ENCODE results near the gene ZNF444.

Gene ZNF444

GRCh38 chr19:56107626-56108351 lies 33.3 kb upstream of the ZNF444 start:
- no peak for DNase-seq

GRCh38 chr19:56108447-56109195 lies 32.5 kb upstream of the ZNF444 start:
- DNase-seq: no peak

- no peak for DNase-seq
These were observed 31.9 kb upstream of the ZNF444 start for GRCh38 chr19:56109226-56109625.

GRCh38 chr19:56110515-56111448 lies 30.3 kb upstream of the ZNF444 start:
- no peak for DNase-seq

DNA sequence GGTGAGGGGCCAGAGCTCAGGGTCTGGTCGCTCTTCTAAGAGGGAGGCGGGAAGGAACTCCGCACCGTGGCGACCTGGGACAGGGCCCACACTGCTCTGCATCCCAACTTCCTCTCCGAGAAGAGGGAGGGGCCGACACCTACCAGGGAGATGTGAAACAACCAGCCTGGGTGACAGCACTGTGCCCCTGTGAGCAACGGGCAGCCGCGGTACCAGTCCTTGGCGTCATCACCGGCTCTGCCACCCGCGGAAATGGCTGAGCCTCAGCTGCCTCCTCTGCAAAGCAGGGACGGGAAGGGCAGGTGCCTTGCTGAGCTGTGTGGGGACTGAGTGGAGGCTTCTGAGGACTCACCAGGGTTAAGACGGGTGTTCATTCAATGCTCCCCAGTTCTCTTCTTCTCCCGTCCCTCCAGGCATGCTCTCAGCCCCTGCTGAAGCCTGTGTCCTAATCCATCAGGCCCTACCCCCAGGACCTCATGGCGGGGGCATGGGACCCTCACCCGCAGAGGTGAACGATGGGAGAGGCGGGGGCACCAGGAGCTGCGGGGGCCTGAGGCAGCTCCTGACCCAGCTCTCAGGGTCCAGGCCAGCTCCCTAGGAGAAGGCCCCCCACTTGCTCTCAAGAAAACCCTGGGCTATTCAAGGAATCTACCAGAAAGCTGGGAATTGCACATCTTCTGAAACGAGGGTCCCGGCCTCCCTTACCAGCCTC lies 29.3 kb upstream of the ZNF444 start:
- DNase-seq: peak; percentile 38 to 79

- DNase-seq: no peak
These were observed 28.8 kb upstream of the ZNF444 start for GRCh38 chr19:56112313-56112709.

DNA sequence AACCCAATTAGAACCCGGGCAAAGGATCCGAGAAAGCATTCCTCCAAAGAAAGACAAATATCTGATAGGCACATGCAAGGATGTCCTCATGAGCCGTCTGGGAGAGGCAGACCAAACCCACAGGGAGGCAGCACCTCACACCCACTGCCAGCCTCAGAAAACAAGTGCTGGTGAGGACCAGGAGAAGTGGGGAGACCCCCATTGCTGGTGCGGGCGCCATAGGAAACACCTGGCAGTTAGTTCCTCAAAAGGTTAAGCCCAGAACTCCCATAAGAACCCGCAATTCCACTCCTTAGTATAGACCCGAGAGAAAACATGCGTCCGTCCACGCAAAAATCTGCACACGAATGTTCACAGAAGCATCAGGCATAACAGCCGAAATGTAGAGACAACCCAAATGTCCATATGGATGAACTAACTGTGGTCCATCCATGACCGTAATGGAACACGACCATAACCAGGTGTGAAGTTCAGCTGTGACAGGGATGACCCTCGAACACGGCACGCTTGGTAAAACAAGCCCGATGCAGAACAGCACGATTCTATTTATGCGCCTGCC lies 27.9 kb upstream of the ZNF444 start:
- DNase-seq: peak in 1 of 2 donors; percentile 37

GRCh38 chr19:56114051-56114777 lies 26.9 kb upstream of the ZNF444 start:
- no peak for DNase-seq

GRCh38 chr19:56114778-56115110 lies 26.3 kb upstream of the ZNF444 start:
- no peak for DNase-seq

DNA sequence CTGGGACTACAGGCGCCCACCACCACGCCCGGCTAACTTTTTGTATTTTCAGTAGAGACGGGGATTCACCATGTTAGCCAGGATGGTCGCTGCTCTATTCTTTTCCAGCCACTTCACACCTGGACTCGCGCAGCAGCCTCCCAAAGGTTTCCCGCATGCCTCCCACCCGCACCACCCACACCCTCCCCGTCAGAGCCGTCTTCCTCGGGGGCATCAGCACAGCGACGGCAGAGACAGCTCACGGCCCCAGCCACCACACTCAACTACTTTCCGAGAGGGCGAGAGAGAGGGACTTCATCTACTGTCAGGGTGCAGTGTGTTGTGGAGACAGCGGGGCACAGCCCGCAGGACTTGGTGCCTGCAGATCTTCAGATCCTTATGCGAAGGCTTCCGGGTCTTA lies 25.6 kb upstream of the ZNF444 start:
- no peak for DNase-seq

- no peak for DNase-seq
These were observed 24.5 kb upstream of the ZNF444 start for GRCh38 chr19:56116606-56117005.

DNA sequence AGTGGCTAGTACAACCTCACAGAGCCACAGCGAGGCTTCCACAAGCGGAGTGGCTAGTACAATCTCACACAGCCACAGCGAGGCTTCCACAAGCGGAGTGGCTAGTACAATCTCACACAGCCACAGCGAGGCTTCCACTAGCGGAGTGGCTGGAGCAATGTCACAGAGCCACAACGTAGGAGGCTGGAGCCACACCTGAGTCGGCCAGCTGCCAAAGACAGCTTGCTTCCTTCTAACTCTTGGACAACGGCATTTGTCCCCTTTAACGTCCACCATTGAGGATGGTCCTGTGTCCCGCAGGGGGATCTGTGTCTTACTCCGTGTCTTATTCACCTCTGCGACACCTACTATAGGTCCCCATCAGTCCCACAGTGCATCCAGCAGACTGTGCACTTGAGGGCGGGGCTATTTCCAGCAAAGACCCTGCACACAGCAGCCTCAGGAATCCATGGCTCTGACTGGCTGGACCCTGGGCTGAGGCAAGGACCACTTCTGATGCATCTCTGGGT lies 23.7 kb upstream of the ZNF444 start:
- DNase-seq: no peak

DNA sequence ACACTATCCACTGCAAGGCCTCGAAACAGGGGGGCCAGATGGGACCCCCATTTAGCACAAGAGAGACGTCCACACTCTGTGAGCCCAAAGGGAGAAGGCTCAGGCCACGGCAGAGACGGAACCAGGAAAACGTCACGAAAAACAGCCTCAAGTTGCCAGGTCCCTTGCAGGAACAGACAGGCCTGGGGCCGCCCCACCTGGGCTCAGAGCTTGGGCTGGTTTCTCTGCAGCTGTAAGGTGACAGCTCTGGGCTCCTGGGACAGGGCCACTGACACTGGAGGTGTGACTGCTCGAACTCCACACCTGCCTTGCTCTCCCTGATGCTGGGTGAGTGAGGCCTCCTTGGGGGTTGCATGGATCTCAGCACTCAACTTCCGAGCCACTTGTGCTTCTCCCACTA lies 23.2 kb upstream of the ZNF444 start:
- DNase-seq: no peak

DNA sequence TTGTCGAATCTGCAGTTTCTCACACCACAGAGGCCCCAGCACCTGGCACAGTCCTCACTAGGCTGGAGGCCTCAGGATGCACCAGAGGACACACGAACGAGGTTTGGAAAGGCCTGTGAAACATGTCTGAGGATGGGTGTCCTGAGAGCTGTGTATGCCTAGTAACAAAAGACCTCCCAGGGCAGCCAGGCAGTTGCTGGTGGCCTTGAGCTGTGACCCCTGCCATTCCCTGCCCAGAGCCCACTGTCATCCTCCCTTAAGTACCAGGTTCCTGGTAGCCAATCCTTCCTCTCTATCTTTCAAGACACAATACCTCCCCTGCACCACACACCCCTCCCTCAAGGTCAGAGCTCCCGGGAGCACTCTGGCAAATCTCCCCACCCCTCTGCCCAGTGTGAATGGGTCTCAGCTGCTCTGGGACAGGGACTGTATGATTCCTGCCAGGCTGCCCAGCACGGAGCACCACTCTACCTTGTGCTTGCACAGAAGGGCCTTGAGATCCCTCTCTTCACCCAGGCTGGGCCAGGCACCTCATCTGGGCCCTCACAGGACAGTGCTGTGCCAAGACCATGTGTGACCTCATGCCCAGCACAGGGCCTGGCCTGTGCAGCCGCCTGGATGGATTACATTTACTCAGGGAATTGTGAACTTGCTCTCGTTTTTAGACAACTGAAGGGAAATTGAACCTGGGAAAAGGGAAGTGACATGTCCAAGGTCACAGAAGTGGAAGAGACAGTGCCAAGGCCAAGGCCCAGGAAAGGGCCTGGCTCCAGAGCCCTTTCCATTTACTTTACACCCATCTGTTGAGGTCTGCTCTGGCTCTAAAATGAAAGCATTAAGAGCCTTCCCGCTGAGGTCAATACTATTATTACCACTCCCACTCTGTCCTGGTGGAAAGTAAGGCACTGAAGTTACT lies 22.2 kb upstream of the ZNF444 start:
- no peak for DNase-seq

DNA sequence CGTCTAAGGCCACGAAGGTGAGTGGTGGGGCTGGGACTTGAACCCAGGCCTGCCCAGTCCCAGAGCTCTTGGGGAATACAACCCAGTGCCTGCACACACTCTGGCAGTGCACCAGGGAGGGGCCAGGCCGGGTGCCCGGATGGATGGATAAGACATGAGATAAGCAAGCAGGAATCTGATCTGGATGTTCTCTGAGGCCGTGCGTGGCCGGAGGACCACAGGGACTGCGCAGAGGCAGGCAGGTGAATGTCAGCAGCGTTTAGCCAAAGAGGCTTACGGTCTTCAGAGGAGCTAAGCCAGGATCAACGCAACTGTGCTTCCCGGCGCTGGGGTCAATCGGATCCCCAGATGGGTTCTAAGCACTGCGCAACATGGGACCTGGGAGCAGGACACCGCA lies 21.5 kb upstream of the ZNF444 start:
- DNase-seq: no peak

DNA sequence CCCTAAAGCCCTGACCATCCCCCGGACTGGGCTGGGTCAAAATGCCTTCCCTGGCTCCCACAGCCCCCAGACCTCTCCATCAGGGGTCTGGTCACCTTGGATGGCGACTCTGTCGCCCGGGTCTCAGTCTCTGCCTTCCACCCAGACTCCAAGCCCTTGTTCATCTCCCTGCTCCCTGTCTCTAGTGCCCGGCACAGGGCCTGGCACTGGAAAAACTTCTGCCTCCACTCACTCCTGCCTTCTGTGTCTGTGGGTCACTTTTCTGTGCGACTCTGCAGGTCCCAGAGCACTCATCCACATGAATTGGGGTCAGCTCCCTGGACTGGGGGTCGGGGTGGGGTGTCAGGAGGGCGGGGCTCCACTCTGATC lies 21.1 kb upstream of the ZNF444 start:
- DNase-seq: no peak

DNA sequence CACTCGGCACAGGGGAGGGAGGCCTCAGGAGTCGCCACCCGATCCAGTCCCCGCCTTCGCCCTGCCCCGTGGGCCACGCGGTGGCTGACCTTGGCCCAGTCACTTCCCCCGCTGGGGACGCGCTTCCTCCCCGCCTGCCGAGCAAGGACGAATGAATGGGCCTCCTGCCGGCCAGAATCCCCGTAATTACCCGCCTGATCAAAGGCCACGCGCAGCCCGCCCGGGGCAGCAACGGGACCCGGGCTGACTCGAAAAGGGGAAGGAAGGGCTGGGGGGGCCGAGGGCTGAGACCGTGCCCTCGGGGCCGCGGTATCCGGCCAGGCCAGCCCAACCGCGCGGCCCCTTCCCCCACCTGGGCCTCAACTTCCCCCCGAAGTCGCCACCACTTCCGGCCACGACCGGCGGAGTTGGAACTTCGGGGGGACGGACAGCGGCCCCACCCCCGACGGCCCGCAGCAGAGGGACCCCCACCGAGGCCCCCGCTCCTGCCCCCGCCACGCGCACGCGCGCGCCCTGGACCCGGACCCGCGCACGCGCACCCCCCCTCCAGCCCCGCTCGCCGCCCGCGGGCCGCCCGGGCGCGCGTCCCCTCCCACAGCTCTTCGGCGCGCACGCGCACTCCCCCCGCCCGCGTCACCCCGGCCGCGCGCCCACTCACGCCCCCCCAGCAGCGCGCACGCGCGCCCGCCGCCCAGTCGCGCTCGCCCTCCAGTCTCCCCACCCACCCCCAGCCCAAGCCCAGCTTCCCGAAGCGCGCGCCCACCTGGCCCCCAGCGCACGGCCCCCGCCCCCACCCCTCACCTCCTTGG lies 20.5 kb upstream of the ZNF444 start:
- peak; percentile 85 for DNase-seq

- peak; percentile 98 to 99 for DNase-seq
These were observed 19.6 kb upstream of the ZNF444 start, which contains the start of gene ZNF787 for GRCh38 chr19:56121180-56122167. ZNF787 (minus strand) TSS chr19:56121295; CDS start chr19:56103217, 18,078 bp downstream.
